HepG2 (cell line): ENCODE results near the gene ARL5C. TPM values are rescaled to one million over a fixed set of nuclear protein-coding genes. Genes with fewer than 3 reads are reported as not detected.

Source experiments
- GABPB1 ChIP-seq: IDR thresholded peaks from 2 replicates; pipeline ENCODE4 v1.6.1; 2016; ENCODE audit warnings: mild to moderate bottlenecking, missing genetic modification reagents, moderate library complexity, missing compliant biosample characterization
- GLI4 ChIP-seq: sonication (generic); formaldehyde crosslinking; IDR thresholded peaks from 2 replicates; pipeline ENCODE4 v1.5.1; 2020; ENCODE audit warnings: missing genetic modification reagents, mild to moderate bottlenecking, moderate library complexity, borderline replicate concordance
- KAT7 ChIP-seq: IDR thresholded peaks from 2 replicates; pipeline ENCODE4 v1.6.1; 2018; ENCODE audit warnings: borderline replicate concordance, missing compliant biosample characterization
- MAF1 ChIP-seq: sonication (generic); formaldehyde crosslinking; IDR thresholded peaks from 2 replicates; pipeline ENCODE4 v1.5.0; 2020; ENCODE audit warnings: missing genetic modification reagents, borderline replicate concordance
- MXD4 ChIP-seq: IDR thresholded peaks from 2 replicates; pipeline ENCODE4 v1.6.1; 2016; ENCODE audit warnings: mild to moderate bottlenecking, missing biosample characterization, missing genetic modification reagents
- NAIF1 ChIP-seq: sonication (generic); formaldehyde crosslinking; IDR thresholded peaks from 2 replicates; pipeline ENCODE4 v1.5.0; 2020; ENCODE audit warnings: mild to moderate bottlenecking, missing genetic modification reagents, borderline replicate concordance
- NFE2 ChIP-seq: sonication (generic); formaldehyde crosslinking; IDR thresholded peaks from 2 replicates; pipeline ENCODE4 v1.4.0; 2020; ENCODE audit warnings: missing genetic modification reagents
- SMARCE1 ChIP-seq: fragments of 450-650 bp; IDR thresholded peaks from 2 replicates; pipeline ENCODE4 v1.6.1; 2017; ENCODE audit warnings: borderline replicate concordance
- ZBTB42 ChIP-seq: sonication (generic); formaldehyde crosslinking; IDR thresholded peaks from 2 replicates; pipeline ENCODE4 v1.5.0; 2020; ENCODE audit warnings: mild to moderate bottlenecking, missing genetic modification reagents
- ZC3H4 ChIP-seq: sonication (generic); formaldehyde crosslinking; IDR thresholded peaks from 2 replicates; pipeline ENCODE4 v1.4.0; 2020; ENCODE audit warnings: missing genetic modification reagents, borderline replicate concordance
- ZNF343 ChIP-seq: sonication (generic); formaldehyde crosslinking; IDR thresholded peaks from 2 replicates; pipeline ENCODE4 v1.4.0; 2020; ENCODE audit warnings: mild to moderate bottlenecking, missing genetic modification reagents
- ZNF543 ChIP-seq: sonication (generic); formaldehyde crosslinking; IDR thresholded peaks from 2 replicates; pipeline ENCODE4 v1.4.0; 2020; ENCODE audit warnings: mild to moderate bottlenecking, missing genetic modification reagents
- ZNF776 ChIP-seq: sonication (generic); formaldehyde crosslinking; IDR thresholded peaks from 2 replicates; pipeline ENCODE4 v1.4.0; 2020; ENCODE audit warnings: mild to moderate bottlenecking, missing genetic modification reagents
- polyA plus RNA-seq, 8 experiments: library from polyadenylated mRNA; depleted of rRNA in 3 of 8; stranded (reverse) in 7 of 8; unstranded in 1 of 8; fragments of >200 nt; fragmentation: Illumina TruSeq in 4 of 8; extraction: Trizol in 4 of 8; gene quantifications; 2 replicates each; pipeline versions ENCODE4 v1.2.1 to v1.2.3, GENCODE V29; 2011 to 2016; ENCODE audit warnings: low read depth in 4 of 8, missing spikeins in 1 of 8, mixed read lengths in 1 of 8; ENCODE audit not compliant: insufficient read depth in 1 of 8
- total RNA-seq, 5 experiments: library from RNA; depleted of rRNA; stranded (reverse); fragments of >200 nt; fragmentation: Illumina TruSeq; extraction: Trizol; gene quantifications; 2 replicates each; pipeline ENCODE4 v1.2.3, GENCODE V29; 2016; ENCODE audit warnings: low read depth in 1 of 5
- TF ChIP-seq, protein P1 (sequence below): sonication (generic); formaldehyde crosslinking; IDR thresholded peaks from 2 replicates; pipeline ENCODE4 v1.4.0; 2020; ENCODE audit warnings: mild to moderate bottlenecking, missing genetic modification reagents, borderline replicate concordance
- TF ChIP-seq, protein P2 (sequence below): IDR thresholded peaks from 2 replicates; pipeline ENCODE4 v1.6.1; 2012; ENCODE audit warnings: low read length, improper control_type of control experiment
- TF ChIP-seq, protein P3 (sequence below): IDR thresholded peaks from 2 replicates; pipeline ENCODE4 v1.6.1; 2018; ENCODE audit warnings: missing genetic modification reagents
- TF ChIP-seq, protein P4 (sequence below): sonication (generic); formaldehyde crosslinking; IDR thresholded peaks from 2 replicates; pipeline ENCODE4 v1.4.0; 2020; ENCODE audit warnings: missing genetic modification reagents, low read depth, mild to moderate bottlenecking, borderline replicate concordance
- TF ChIP-seq, protein P5 (sequence below): IDR thresholded peaks from 2 replicates; pipeline ENCODE4 v1.6.1; 2016
- TF ChIP-seq, protein P6 (sequence below): sonication (generic); formaldehyde crosslinking; IDR thresholded peaks from 2 replicates; pipeline ENCODE4 v1.4.0; 2020; ENCODE audit warnings: mild to moderate bottlenecking, missing genetic modification reagents

ARL5C gene
- total and polyA plus RNA-seq, 2 of the 13 experiments (the other 11 are each of a cell fraction or from before 2014, with no cell fraction given): not detected

DNA sequence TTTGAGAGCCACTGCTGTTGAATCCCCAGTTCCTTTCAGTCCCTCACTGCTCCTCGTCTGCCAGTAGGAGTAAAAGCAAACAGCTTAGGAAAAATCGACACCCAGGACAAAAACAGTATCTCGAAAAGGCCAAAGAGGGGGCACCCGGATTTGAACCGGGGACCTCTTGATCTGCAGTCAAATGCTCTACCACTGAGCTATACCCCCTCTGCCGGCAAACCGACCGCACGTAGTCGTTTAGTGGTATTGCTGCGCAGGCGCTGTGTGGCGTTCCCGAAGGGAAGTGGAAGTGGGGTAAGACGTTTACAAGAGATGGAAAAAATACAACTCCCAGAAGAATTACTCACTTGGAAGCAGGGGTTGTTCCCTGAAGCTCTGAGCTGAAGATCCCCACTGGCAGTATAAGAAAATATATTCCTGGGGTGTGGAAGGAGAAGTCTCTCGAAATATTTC lies 12.3 kb downstream of the ARL5C start (continued):
- TF ChIP-seq, protein P1, sequence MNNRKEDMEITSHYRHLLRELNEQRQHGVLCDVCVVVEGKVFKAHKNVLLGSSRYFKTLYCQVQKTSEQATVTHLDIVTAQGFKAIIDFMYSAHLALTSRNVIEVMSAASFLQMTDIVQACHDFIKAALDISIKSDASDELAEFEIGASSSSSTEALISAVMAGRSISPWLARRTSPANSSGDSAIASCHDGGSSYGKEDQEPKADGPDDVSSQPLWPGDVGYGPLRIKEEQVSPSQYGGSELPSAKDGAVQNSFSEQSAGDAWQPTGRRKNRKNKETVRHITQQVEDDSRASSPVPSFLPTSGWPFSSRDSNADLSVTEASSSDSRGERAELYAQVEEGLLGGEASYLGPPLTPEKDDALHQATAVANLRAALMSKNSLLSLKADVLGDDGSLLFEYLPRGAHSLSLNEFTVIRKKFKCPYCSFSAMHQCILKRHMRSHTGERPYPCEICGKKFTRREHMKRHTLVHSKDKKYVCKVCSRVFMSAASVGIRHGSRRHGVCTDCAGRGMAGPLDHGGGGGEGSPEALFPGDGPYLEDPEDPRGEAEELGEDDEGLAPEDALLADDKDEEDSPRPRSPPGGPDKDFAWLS (CRISPR knock-in tag): no peak
- TF ChIP-seq GABPB1: no peak; the same call in 1 of the 2 replicates
- peak; percentile 70; the same call in 1 of the 2 replicates for TF ChIP-seq ZNF543
- TF ChIP-seq, protein P2, sequence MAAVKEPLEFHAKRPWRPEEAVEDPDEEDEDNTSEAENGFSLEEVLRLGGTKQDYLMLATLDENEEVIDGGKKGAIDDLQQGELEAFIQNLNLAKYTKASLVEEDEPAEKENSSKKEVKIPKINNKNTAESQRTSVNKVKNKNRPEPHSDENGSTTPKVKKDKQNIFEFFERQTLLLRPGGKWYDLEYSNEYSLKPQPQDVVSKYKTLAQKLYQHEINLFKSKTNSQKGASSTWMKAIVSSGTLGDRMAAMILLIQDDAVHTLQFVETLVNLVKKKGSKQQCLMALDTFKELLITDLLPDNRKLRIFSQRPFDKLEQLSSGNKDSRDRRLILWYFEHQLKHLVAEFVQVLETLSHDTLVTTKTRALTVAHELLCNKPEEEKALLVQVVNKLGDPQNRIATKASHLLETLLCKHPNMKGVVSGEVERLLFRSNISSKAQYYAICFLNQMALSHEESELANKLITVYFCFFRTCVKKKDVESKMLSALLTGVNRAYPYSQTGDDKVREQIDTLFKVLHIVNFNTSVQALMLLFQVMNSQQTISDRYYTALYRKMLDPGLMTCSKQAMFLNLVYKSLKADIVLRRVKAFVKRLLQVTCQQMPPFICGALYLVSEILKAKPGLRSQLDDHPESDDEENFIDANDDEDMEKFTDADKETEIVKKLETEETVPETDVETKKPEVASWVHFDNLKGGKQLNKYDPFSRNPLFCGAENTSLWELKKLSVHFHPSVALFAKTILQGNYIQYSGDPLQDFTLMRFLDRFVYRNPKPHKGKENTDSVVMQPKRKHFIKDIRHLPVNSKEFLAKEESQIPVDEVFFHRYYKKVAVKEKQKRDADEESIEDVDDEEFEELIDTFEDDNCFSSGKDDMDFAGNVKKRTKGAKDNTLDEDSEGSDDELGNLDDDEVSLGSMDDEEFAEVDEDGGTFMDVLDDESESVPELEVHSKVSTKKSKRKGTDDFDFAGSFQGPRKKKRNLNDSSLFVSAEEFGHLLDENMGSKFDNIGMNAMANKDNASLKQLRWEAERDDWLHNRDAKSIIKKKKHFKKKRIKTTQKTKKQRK: no peak
- no peak for TF ChIP-seq ZBTB42 (CRISPR knock-in tag)
- TF ChIP-seq ZNF776 (CRISPR knock-in tag): no peak
- peak; percentile 14; the same call in 1 of the 2 replicates for TF ChIP-seq GLI4
- no peak for TF ChIP-seq ZC3H4 (CRISPR knock-in tag)
- no peak; the same call in 1 of the 2 replicates for TF ChIP-seq NAIF1 (CRISPR knock-in tag)
- TF ChIP-seq, protein P3, sequence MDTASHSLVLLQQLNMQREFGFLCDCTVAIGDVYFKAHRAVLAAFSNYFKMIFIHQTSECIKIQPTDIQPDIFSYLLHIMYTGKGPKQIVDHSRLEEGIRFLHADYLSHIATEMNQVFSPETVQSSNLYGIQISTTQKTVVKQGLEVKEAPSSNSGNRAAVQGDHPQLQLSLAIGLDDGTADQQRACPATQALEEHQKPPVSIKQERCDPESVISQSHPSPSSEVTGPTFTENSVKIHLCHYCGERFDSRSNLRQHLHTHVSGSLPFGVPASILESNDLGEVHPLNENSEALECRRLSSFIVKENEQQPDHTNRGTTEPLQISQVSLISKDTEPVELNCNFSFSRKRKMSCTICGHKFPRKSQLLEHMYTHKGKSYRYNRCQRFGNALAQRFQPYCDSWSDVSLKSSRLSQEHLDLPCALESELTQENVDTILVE (CRISPR knock-in tag): peak; percentile 59; the same call in 1 of the 2 replicates
- no peak for TF ChIP-seq KAT7 (CRISPR knock-in tag)
- TF ChIP-seq, protein P4, sequence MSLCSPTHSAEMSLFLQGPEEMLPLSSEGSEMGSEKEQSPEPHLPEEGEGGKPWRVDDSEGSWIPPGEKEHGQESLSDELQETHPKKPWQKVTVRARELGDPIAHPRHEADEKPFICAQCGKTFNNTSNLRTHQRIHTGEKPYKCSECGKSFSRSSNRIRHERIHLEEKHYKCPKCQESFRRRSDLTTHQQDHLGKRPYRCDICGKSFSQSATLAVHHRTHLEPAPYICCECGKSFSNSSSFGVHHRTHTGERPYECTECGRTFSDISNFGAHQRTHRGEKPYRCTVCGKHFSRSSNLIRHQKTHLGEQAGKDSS (CRISPR knock-in tag): no peak
- TF ChIP-seq, protein P5, sequence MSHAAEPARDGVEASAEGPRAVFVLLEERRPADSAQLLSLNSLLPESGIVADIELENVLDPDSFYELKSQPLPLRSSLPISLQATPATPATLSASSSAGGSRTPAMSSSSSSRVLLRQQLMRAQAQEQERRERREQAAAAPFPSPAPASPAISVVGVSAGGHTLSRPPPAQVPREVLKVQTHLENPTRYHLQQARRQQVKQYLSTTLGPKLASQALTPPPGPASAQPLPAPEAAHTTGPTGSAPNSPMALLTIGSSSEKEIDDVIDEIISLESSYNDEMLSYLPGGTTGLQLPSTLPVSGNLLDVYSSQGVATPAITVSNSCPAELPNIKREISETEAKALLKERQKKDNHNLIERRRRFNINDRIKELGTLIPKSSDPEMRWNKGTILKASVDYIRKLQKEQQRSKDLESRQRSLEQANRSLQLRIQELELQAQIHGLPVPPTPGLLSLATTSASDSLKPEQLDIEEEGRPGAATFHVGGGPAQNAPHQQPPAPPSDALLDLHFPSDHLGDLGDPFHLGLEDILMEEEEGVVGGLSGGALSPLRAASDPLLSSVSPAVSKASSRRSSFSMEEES (CRISPR knock-in tag): no peak
- no peak for TF ChIP-seq SMARCE1
- TF ChIP-seq NFE2: no peak
- peak; percentile 11; the same call in 1 of the 2 replicates for TF ChIP-seq ZNF343 (CRISPR knock-in tag)
- TF ChIP-seq, protein P6, sequence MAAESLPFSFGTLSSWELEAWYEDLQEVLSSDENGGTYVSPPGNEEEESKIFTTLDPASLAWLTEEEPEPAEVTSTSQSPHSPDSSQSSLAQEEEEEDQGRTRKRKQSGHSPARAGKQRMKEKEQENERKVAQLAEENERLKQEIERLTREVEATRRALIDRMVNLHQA: no peak
- TF ChIP-seq MXD4: no peak
- peak; percentile 99 for TF ChIP-seq MAF1 (CRISPR knock-in tag)
